IPS-11a (cell line): ENCODE results near the gene FANCI.

Experiments used
- H3K4me3 ChIP-seq: one replicate; pipeline ENCODE4 v1.5.1; 2013; ENCODE audit warnings: low read depth, low read length, control low read depth

Gene FANCI

GRCh38 chr15:89359471-89360293 lies 115.9 kb downstream of the FANCI start:
- H3K4me3 ChIP-seq, result no peak overlapping the region

- no peak overlapping the region for H3K4me3 ChIP-seq
Observed at GRCh38 chr15:89360294-89360971, 116.7 kb downstream of the FANCI start.

- no peak overlapping the region for H3K4me3 ChIP-seq
Observed at GRCh38 chr15:89361451-89362202, 117.8 kb downstream of the FANCI start.

GRCh38 chr15:89362203-89363101 lies 118.7 kb downstream of the FANCI start:
- no peak overlapping the region for H3K4me3 ChIP-seq

GRCh38 chr15:89363133-89363532 lies 119.4 kb downstream of the FANCI start:
- H3K4me3 ChIP-seq, result no peak overlapping the region

GRCh38 chr15:89363770-89364169 lies 120.0 kb downstream of the FANCI start:
- H3K4me3 ChIP-seq, result no peak overlapping the region

- H3K4me3 ChIP-seq, result no peak overlapping the region
Observed at GRCh38 chr15:89364341-89364740, 120.6 kb downstream of the FANCI start.

GRCh38 chr15:89364741-89365450 lies 121.1 kb downstream of the FANCI start:
- H3K4me3 ChIP-seq, result no peak overlapping the region

GRCh38 chr15:89365462-89366065 lies 121.8 kb downstream of the FANCI start:
- H3K4me3 ChIP-seq, result no peak overlapping the region
